ENCODE results near the gene HELQ.

DNA sequence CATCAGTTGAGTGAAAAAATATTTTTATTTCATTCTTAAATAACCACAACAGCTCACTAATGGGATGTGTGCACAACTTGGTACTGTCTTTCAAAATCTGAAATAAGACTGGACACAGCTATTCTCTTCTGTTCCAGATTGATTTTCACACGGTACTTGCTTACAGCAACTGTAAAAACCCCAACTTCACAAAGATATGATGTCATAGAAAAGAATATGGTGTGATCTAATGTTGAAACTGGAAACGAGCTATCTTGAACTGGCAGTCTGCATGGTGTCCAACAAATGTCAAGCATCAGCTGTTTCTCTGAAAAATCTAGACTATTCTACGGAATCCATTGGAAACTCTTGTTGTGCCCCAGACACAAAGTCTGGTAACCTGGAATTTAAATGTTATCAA lies 14.7 kb downstream of the HELQ start:
- TF ChIP-seq POLR2A (IDR thresholded peaks at IDR 0.05) = no peak
- TF ChIP-seq, protein P1, sequence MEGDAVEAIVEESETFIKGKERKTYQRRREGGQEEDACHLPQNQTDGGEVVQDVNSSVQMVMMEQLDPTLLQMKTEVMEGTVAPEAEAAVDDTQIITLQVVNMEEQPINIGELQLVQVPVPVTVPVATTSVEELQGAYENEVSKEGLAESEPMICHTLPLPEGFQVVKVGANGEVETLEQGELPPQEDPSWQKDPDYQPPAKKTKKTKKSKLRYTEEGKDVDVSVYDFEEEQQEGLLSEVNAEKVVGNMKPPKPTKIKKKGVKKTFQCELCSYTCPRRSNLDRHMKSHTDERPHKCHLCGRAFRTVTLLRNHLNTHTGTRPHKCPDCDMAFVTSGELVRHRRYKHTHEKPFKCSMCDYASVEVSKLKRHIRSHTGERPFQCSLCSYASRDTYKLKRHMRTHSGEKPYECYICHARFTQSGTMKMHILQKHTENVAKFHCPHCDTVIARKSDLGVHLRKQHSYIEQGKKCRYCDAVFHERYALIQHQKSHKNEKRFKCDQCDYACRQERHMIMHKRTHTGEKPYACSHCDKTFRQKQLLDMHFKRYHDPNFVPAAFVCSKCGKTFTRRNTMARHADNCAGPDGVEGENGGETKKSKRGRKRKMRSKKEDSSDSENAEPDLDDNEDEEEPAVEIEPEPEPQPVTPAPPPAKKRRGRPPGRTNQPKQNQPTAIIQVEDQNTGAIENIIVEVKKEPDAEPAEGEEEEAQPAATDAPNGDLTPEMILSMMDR (IDR thresholded peaks at IDR 0.05) = no peak

All from heart left ventricle (tissue), 13 donors.